22Rv1 (cell line): ENCODE measurements around the gene MAGIX.

ENCODE experiments used
- H3K27ac ChIP-seq: fragments of 450-650 bp; 2 replicates; pipeline ENCODE4 v1.5.1; 2017
- ZFX ChIP-seq: fragments of 450-650 bp; IDR thresholded peaks from 2 replicates; pipeline ENCODE4 v1.6.1; 2017; ENCODE audit warnings: antibody characterized with exemption, borderline replicate concordance
- TF ChIP-seq, protein P1 (sequence below): fragments of 450-650 bp; IDR thresholded peaks from 2 replicates; pipeline ENCODE4 v1.5.1; 2017; ENCODE audit warnings: mild to moderate bottlenecking

MAGIX gene

DNA sequence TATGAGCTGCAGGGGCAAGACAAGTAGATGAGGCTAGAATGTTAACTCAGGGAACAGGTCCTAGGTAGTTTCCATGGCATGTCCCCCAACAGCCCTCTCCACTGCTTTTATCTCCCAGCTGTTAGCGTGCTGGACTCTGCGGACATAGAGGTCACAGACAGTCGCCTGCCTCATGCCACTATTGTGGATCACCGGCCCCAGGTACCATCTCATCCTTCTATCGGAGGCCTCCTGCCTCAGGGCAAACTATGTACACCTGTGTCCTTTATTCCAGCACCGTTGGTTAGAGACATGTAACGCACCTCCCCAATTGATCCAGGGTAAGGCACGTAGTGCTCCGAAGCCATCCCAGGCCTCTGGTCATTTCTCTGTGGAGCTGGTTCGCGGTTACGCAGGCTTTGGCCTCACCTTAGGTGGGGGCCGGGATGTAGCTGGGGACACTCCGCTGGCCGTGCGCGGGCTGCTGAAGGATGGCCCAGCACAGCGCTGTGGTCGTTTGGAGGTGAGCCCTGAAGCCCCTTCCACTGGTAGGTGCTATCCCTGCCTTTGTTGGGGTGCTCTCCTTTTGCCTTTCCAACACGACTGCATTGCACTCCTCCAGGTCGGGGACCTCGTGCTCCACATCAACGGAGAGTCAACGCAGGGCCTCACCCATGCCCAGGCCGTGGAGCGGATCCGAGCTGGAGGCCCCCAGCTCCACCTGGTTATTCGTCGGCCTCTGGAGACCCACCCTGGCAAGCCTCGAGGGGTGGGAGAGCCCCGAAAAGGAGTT lies 2.2 kb downstream of the MAGIX start:
- peak overlapping the region; percentile 80 for H3K27ac ChIP-seq
- TF ChIP-seq ZFX: no peak
- TF ChIP-seq, protein P1, sequence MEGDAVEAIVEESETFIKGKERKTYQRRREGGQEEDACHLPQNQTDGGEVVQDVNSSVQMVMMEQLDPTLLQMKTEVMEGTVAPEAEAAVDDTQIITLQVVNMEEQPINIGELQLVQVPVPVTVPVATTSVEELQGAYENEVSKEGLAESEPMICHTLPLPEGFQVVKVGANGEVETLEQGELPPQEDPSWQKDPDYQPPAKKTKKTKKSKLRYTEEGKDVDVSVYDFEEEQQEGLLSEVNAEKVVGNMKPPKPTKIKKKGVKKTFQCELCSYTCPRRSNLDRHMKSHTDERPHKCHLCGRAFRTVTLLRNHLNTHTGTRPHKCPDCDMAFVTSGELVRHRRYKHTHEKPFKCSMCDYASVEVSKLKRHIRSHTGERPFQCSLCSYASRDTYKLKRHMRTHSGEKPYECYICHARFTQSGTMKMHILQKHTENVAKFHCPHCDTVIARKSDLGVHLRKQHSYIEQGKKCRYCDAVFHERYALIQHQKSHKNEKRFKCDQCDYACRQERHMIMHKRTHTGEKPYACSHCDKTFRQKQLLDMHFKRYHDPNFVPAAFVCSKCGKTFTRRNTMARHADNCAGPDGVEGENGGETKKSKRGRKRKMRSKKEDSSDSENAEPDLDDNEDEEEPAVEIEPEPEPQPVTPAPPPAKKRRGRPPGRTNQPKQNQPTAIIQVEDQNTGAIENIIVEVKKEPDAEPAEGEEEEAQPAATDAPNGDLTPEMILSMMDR: no peak

DNA sequence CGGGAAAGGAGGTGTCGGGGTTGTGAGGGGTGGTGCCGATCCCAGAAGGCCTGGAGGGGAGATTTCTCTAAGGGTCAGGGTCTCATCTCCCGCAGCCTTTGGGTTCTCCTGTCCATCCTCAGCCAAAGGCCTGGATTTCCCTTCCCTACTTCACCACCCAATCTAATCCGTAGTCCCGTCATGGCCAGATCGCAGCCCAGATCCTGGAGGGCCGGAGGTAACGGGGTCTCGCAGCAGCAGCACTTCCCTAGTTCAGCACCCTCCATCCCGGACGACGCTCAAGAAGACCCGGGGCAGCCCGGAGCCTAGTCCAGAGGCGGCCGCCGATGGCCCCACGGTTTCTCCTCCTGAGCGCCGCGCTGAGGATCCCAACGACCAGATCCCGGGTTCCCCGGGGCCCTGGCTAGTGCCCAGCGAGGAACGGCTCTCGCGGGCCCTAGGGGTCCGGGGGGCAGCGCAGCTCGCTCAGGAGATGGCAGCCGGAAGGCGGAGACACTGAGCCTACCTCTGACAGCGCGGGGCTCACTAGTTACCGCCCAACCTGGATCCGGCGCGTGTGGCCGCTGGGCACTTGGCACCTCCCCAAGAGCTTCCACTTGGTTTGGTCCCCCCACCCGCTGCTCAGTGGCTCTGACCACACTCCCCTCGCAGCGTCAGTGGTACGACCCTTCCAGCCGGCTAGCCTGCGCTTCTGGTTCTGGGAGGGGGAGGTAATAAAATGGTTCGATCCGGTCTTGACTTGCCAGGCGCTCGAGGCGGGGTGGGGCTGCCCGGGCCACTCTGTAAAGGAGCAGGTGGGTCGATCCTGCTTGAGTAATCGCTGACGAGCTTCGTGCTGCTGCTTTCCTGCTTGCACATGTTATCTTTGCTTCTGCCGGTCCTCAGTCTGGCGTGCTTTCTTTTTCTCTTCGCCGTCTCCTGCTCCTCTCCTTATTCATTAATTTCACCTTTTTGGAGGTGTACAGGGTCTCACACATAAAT lies 3.6 kb downstream of the MAGIX start:
- no peak for TF ChIP-seq ZFX
- TF ChIP-seq, protein P1: no peak
- H3K27ac ChIP-seq: no peak overlapping the region

DNA sequence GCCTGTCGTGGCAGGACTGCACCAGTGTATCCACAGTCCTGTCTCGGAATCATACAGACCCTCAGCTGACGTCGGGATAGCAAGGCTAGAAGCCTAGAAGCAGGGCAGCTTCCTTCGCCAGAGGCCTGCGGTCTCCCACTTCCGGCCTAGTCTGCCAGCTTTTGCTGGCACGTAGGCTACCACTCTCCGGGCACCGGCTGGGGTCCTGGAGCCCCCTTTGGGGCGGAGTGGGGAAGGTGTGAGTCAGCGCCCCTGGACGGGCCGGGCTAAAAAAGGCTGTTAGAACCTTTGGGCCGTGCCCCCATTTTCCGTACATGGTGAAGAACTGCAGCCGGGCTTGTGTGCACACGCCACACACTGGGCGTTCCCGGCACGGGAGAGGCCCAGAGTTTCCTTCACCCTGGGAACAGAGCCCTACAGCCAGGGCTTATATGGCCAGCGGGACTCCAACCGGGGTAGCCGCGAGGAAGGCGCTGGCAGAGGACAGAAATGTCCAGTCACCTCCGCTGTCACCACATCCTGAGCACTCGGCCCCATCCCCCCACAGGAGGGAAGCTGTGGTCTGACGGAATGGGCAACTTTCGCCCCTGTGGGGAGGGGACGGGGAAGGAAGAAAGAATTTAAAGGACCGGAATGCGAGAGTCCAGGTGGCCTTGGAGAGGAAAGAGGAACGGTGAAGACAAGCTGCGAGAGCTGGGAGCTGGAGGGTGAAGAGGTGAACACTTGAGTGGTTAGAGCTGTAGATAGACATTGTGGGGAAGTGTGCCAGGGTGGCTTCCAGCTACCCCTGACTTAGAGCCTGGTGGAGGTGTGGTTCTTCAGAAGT lies 4.6 kb downstream of the MAGIX start:
- no peak overlapping the region for H3K27ac ChIP-seq
- no peak for TF ChIP-seq ZFX
- TF ChIP-seq, protein P1: no peak

DNA sequence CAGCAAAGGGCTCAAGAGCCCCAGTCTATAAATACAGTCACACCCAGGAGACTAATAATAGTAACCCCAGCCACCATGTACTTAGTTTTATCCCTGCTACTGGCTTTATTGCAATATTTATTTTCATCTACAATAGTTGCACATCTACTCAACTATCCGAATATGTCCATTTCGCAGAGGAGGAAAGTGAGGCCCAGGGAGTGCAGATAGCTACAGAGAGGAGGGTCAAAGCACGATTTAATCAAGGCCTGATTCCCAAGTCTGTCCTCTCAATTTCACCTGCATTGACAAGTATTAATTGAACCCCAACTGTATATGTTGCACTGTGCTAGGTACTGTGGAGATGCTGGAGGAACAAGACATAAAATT lies 5.2 kb downstream of the MAGIX start:
- TF ChIP-seq ZFX: no peak
- TF ChIP-seq, protein P1: no peak
- H3K27ac ChIP-seq: no peak overlapping the region

DNA sequence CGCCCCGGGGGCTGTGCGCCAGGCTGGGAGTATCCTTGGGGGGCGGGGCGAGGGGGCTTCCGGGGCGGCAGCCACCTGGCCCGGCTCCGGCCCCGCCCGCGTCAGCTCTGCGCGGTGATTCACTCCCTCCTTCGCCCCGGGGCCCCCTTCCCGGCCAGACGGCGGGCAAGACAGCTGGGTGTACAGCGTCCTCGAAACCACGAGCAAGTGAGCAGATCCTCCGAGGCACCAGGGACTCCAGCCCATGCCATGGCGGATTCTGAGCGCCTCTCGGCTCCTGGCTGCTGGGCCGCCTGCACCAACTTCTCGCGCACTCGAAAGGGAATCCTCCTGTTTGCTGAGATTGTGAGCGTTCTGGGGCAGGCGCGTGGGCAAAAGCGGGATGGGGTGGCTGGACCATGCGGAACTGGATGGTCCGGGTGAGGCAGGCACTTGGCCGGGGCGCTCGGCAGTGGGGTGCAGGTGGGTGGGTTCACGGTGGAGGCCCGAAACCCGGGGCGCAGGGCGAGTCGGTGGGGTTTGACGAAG lies 9.3 kb downstream of the MAGIX start, which contains the start of gene PLP2:
PLP2 (plus strand) TSS at position 147 of the 528 bp plus-strand sequence; CDS start at position 250, 103 bp downstream.
- peak within 1 kb of the TSS; percentile 37 for H3K27ac ChIP-seq
- TF ChIP-seq, protein P1: no peak
- TF ChIP-seq ZFX: no peak

DNA sequence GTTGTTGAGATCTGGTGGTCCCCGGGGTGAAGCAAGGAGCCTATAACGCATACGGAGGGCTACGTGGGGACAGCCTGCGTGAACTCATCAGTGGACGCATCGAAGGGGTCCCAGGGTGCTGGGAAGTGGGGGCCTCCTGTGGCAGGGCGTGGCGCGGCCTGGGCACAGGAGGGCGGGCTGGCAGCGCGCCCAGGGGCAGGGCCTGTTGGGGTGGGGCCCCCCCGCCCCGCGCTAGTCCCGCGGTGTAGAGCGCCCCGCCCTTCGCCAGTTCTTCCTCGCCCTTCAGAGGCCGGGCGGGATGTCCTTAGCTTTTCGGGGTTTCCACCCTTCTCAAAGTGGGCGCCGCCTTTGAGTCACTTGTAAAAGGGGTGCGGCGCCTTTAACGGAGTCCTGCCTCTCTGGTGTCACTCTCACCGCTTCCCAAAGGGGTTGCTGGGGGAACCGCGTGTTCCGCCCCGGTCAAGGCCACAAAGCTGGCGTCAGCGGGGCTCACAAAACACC lies 9.8 kb downstream of the MAGIX start:
- TF ChIP-seq, protein P1: no peak
- TF ChIP-seq ZFX: no peak
- no peak overlapping the region for H3K27ac ChIP-seq

DNA sequence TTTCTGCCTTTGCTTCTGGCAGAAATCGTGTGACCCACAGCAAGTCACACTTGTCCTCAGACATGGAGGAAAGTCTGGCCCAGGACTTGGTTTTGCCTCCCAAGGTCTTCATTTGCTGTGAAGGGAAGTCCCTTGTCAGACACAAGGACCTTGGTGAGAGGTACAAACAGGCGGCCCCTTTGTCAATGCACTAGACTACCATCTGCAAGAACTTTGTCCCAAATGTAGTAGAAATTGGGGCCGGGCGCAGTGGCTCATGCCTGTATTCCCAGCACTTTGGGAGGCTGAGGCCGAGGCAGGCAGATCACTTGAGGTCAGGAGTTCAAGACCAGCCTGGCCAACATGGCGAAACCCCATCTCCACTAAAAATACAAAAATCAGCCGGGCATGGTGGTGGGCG lies 11.0 kb downstream of the MAGIX start:
- H3K27ac ChIP-seq: peak overlapping the region; percentile 37; the same call in 1 of the 2 replicates
